RPMI7951 (cell line): ENCODE results near the gene HDGFL2. TPM values are rescaled to one million over a fixed set of nuclear protein-coding genes. Genes with fewer than 3 reads are reported as not detected.

Source experiments
- total RNA-seq: library from RNA; depleted of rRNA; stranded (reverse); fragments of >200 nt; shearing (Covaris generic); gene quantifications from 2 replicates; pipeline ENCODE4 v1.2.3, GENCODE V29; 2014; rRNA removed

The HDGFL2 gene
- total RNA-seq, 1 experiment from 2014 or later = 41.9 TPM

Other genes starting within 250 kb of the HDGFL2 start
- gene EBI3, start 242.8 kb upstream of the HDGFL2 start, total RNA-seq = 0.39 and 1.1 TPM in 2 replicates
- 20.3 and 22.3 TPM in 2 replicates for gene YJU2, start 225.2 kb upstream of the HDGFL2 start, total RNA-seq
- gene SHD, start 193.0 kb upstream of the HDGFL2 start, total RNA-seq = 0.12 TPM in 1 of 2 replicates, not detected in the other
- gene TMIGD2, start 169.9 kb upstream of the HDGFL2 start, total RNA-seq = not detected in 2 replicates
- 9.7 and 11.3 TPM in 2 replicates for gene FSD1, start 167.7 kb upstream of the HDGFL2 start, total RNA-seq
- gene STAP2, start 133.5 kb upstream of the HDGFL2 start, total RNA-seq = 30.2 and 38.4 TPM in 2 replicates
- gene MPND, start 128.7 kb upstream of the HDGFL2 start, total RNA-seq = 4.0 and 4.8 TPM in 2 replicates
- 83.2 and 84.3 TPM in 2 replicates for gene SH3GL1, start 71.8 kb upstream of the HDGFL2 start, total RNA-seq
- 12.9 and 16.8 TPM in 2 replicates for gene CHAF1A, start 69.7 kb upstream of the HDGFL2 start, total RNA-seq
- gene UBXN6, start 14.5 kb upstream of the HDGFL2 start, total RNA-seq = 44.5 and 101 TPM in 2 replicates
- not detected in 2 replicates for gene PLIN4, start 46.2 kb downstream of the HDGFL2 start, total RNA-seq
- gene PLIN5, start 62.9 kb downstream of the HDGFL2 start, total RNA-seq = not detected in 2 replicates
- not detected in 2 replicates for gene LRG1, start 67.7 kb downstream of the HDGFL2 start, total RNA-seq
- gene SEMA6B, start 87.4 kb downstream of the HDGFL2 start, total RNA-seq = 1.1 TPM in 2 replicates
- gene TNFAIP8L1, start 167.2 kb downstream of the HDGFL2 start, total RNA-seq = 7.7 and 11.8 TPM in 2 replicates
- 258 and 333 TPM in 2 replicates for gene MYDGF, start 198.0 kb downstream of the HDGFL2 start, total RNA-seq